GM20000 (cell line): ENCODE data around the gene HIPK1.
A peak's percentile ranks its signal among the peaks of the same experiment; 100 is the strongest.

ENCODE experiments used
- DNase-seq: peaks from one replicate; pipeline ENCODE4 v3.0.0; 2012; ENCODE audit warnings: low spot score
- CTCF ChIP-seq: IDR thresholded peaks from 2 replicates; pipeline ENCODE4 v1.5.1; 2012; ENCODE audit warnings: mild to moderate bottlenecking, control low read depth; ENCODE audit errors: extremely low read depth, missing control alignments

HIPK1 gene

GRCh38 chr1:113937146-113937545 is 8.0 kb downstream of the HIPK1 start:
- no peak for DNase-seq
- no peak for TF ChIP-seq CTCF

- TF ChIP-seq CTCF, result no peak
- no peak for DNase-seq
These were observed 9.1 kb downstream of the HIPK1 start for GRCh38 chr1:113938192-113938591.

- no peak for TF ChIP-seq CTCF
- DNase-seq, result peak; percentile 25
These were observed 11.5 kb downstream of the HIPK1 start for GRCh38 chr1:113940365-113941244.

- no peak for TF ChIP-seq CTCF
These were observed 12.1 kb downstream of the HIPK1 start for GRCh38 chr1:113941245-113941559.

GRCh38 chr1:113942527-113942926 is 13.4 kb downstream of the HIPK1 start:
- TF ChIP-seq CTCF, result no peak
- DNase-seq, result no peak

More at GRCh38 chr1:113941245-113941559, 12.1 kb downstream of the HIPK1 start:
- no peak for DNase-seq

GRCh38 chr1:113943028-113943811 is 14.1 kb downstream of the HIPK1 start:
- no peak for TF ChIP-seq CTCF
- no peak for DNase-seq

- DNase-seq, result no peak
- TF ChIP-seq CTCF, result no peak
These were observed 16.2 kb downstream of the HIPK1 start for GRCh38 chr1:113945329-113945728.
